Right ventricle myocardium inferior (tissue), 1 donor: ENCODE data around the gene OXNAD1. TPM values are rescaled to one million over a fixed set of nuclear protein-coding genes. Genes with fewer than 3 reads are reported as not detected.

Experiments used
- ATAC-seq: fragments of 200-7000 bp; cut with Tn5 transposase; one replicate; pipeline ENCODE4 v1.9.1; 2020; ENCODE audit warnings: mild to moderate bottlenecking, moderate library complexity
- DNase-seq: peaks from one replicate; pipeline ENCODE4 v3.0.0; 2021; ENCODE audit errors: missing footprints
- intact Hi-C: fragments of 100-400 bp; cut with DNase I; formaldehyde crosslinking; loops from one replicate; pipeline ENCODE4 v1.11.0; 2022
- total RNA-seq: library from RNA; stranded (reverse); fragmentation: NEBNext Ultra II Directional; extraction: Animal tissue kit (Norgen Biotek cat#: 25700); gene quantifications from one replicate; pipeline ENCODE4 v1.2.1, GENCODE V29; 2021
- donor health status: DM: no; HTN: yes; CAD: no; lungs with severe emphysema.

Gene OXNAD1
- total RNA-seq, 1 donor from 2014 or later, result 17.2 TPM

DNA sequence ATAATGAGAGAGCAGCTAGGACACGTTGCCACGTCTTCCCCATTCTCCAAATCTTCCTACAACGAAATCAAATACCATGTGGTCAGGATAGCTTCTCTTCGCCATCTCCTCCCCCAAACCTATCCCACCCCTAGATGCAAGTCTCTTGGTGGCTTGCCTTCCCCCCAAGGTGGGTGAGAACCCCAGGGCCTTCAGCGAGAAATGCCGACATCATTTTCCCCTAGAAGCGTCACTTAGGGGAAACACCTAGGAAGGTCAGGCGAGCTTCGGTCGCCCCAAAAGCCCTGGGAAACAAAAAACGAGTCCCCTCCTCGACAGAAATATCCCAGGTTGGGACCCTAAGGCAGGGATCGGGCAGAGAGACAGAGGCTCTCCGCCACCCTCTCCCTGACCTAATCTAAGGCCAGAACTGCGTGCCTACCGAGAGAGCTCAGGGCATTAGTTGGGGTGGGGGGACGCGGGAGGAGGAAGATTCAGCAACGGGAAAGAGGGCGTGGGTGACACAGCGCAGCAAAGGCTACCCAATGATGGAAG, 771 bp upstream of the OXNAD1 start:
- DNase-seq (no peak), ATAC-seq (no peak)
- intact Hi-C loops, result no loop called here

DNA sequence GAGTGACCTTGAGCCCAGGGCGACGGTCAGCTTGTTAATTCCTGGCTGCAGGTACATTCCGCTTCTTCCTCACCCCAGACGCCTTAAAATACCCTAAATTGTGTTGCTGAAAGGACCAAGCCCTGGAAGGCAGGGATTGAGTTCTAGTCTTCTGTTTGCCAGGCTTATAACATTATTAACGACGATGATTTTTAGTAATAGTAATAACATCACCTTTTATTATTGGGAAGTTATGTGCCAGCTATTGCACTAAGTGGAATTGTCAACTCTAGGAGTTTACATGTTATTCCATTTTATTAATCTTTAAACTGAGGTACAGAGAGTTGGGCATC, 409 bp downstream of the OXNAD1 start:
- DNase-seq (no peak), ATAC-seq (no peak)
- intact Hi-C loops, result no loop called here

DNA sequence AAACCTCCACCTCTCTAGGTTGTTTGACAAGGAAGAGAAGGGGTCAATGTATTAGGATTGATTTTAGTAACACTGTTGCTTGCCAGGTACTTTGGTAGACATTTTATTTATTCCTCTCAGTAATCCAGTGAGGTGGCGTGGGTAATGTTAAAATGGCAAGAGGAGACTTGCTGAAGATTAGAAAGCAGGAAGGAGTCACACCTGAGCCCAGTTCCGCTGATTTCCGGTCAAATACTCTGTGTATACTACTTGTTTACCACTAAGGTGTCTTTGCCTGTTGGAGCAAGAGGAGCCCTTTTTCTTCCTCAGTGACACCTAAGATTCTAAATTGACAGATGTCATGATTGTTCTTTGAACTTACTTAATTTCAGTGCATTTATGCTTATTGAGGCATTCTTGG, 1.7 kb downstream of the OXNAD1 start:
- no peak for DNase-seq
- no peak for ATAC-seq
- intact Hi-C loops, result loop anchor here (1.0 kb wide), 1 partner anchor 284 kb away; no protein-coding TSS in a partner anchor

DNA sequence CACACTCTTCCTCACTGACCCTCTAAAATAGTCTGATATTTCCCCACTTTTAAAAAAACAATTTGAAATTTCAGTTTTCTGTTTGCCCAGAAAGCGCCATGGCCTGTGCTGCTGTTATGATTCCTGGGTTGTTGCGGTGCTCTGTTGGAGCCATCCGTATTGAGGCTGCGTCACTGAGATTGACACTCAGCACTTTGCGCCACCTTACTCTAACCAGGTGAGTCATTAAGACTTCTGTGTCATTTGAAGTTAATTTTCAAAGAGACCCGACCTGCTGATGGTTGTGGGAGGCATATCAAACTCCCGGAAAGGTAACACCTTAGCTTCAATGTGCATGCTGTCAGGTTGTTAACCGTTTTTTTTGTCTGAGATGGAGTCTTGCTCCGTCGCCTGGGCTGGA, 5.8 kb downstream of the OXNAD1 start:
- no peak for DNase-seq
- no peak for ATAC-seq
- intact Hi-C loops, result no loop called here

DNA sequence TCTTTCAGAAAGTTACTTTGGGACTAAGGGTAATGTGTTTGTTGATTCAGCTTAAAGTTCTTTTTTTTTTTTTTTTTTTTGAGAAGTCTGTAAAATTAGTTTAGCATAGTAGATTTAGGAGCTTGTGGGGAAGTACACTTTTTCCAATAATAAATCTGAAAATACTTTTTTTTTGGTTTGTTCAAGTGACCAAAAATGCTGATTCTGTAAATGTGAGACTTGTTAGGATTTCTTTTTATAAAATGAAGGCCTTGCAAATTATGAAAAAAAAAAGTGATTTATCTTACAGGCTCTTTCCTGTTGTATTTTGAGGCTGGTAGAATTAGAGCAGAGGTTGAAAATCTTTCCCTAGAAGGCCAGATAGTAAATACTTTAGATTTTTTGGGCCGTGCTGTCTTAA, 7.6 kb downstream of the OXNAD1 start:
- intact Hi-C loops, result no loop called here
- DNase-seq, result no peak
- no peak for ATAC-seq

DNA sequence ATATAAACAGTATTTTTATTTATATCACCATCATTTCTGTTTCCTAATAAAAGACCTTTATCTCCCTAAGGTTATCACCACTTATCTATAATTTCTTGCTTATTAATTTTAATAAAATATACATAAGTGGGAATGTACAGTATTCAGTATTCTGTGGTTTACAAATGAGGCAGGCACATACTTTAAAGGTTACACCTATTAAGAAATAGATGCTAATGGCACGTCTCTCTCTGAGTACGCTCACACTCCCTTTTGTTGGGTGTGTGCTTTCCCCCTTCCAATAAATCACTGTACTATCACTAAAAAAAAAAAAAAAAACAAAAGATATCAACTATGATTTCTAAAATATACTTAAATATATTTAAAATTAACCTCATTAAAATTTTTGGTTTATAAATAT, 8.9 kb downstream of the OXNAD1 start:
- DNase-seq, result no peak
- ATAC-seq, result no peak
- intact Hi-C loops, result no loop called here

DNA sequence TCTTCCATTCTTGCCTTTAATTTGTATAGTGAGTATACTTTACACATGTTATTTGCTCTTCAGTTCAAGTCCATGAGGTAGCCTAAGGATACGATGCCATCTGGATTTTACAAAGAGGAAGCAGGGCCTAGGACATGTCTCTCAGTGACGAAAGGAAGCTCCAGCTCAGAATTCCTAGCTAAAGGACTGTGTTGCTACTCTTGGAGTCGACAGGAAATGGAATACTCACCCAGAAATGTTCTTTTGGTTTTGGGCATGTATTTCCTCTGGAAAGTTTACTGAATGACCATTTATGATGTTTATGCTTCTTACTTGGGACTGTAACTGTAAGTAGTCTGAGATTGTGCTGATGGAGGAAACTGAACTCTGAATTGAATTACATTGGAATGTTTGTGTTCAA, 12.5 kb downstream of the OXNAD1 start:
- intact Hi-C loops, result no loop called here
- ATAC-seq (no peak), DNase-seq (no peak)

DNA sequence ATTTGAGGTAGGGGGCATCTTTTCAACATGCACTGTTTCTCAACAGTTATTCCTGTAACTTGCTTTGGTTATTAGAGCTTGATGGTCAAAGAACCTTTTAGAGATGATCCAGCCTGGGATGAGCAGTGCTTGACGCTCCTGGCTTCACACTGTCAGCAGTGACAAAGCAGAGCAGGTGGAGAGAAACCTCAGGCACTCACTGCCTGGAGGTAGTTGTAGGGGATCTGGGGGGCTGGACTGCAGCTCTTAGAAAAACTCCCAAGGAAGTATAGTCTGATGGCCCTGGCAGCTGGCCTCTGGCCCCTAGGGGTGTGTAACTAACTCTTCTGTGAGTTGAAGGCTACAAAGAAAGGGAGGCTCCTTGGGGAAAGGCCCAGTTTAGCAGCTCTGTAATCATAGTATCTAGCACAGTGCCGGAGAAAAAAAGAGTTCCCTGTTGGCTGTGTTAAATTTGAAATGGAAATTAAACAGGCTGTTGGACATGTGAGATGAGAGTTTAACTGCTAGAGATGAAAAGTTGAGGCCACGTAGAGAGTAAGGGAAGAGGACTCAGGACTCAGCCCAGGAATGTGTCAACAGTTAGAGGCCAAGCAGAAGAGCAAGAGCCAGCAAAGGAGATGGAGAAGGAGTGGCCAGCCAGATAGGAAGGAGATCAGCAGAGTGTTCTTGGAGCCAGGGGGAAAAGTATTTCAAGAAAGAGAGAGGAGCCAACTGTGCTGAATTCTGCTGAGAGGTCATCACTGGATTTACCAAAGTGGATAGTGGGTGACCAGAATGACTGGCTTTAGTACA, 14.2 kb downstream of the OXNAD1 start:
- ATAC-seq (peak; percentile 23), DNase-seq (no peak)
- intact Hi-C loops, result no loop called here

DNA sequence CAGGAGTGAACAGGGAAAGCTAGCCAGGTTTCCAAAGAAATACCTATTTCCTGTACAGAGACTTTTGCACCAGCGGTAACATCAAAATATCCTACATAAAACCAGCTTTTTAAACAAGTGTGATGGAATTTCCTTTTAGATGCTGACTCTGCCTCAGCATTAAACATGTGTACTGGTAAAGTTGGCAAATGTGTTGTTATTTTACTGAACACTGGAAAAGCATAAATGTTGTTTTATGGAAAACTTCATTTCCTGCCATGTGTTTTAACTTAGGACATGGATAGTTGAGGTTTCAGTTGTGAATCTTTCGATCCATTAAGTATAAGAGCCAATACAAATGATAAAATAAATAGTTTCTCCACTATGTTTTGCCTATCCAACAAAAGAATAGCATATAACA, 15.7 kb downstream of the OXNAD1 start:
- no peak for DNase-seq
- intact Hi-C loops, result no loop called here
- ATAC-seq, result no peak

DNA sequence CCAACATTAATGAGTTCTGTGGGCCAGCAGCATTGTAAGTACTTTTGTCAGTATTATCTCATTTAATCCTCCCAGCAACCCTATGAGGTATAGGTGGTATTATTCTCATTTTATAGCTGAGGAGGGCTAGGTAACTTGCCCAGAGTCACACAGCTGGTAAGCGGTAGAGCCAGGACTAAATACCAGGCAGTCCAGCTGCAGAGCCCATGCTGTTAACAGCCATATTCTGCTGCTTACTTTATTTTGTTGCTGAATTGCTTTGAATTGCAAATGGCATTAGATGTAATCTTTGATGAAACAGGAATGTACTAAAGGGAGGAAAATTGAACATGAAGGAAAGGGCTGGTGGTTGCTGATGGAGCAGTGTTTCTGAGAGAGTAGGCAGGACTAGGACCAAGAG, 19.6 kb downstream of the OXNAD1 start:
- intact Hi-C loops, result no loop called here
- ATAC-seq (no peak), DNase-seq (no peak)

DNA sequence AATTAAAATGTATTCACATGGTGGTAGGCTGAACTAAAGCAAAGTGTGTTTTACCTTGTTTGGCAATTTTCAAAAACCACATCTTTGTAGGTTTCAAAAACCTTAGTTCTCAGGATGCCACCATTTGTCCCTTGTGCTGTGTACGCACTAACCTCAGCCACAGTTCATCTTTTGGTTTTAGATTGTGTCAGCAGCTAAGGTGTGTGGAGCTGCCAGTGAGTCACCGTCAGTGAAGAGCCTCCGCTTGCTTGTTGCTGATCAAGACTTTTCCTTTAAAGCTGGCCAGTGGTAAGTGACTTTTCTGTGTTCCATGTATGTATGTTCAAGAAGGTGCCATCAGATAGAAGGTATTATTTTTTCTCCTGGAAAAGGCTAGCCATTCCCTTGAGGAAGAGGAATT, 21.1 kb downstream of the OXNAD1 start:
- intact Hi-C loops, result no loop called here
- ATAC-seq (no peak), DNase-seq (no peak)

DNA sequence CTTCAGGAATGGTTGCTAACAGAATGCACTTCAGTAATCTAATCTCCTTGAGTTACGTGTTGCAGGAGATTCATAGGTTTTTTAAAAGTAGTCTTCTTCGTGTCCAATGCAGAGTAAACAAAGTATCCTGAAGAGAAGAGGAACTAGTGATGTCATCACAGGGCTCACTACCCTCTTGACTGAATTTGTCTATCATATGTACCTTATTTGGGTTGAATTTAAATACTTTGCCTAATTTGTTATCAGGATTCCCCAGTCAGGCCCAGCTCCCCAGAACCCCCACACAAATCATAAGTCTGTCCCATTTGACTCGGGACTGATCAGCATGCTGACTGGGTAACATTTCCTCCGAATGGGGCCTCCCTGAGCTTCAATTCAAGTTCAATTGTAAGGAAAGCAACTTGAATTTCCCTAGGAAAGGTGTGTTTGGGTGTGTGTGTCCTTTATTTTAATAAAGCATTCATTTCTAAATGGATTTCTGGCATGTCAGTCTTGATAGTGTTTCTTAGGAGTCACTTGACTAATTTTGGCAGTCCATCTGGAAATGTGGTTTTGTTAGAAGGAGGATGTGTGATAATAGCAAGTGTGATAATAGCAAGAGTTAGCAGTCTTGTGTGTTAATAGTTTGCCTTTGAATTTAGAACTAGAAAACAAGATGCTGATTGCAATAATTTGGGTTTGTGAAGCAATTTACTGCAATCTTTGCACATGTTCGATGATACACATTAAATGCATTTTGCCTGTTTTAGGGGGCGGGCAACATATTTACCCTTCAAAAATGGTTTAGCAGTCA, 21.9 kb downstream of the OXNAD1 start:
- ATAC-seq (no peak), DNase-seq (no peak)
- intact Hi-C loops, result no loop called here

DNA sequence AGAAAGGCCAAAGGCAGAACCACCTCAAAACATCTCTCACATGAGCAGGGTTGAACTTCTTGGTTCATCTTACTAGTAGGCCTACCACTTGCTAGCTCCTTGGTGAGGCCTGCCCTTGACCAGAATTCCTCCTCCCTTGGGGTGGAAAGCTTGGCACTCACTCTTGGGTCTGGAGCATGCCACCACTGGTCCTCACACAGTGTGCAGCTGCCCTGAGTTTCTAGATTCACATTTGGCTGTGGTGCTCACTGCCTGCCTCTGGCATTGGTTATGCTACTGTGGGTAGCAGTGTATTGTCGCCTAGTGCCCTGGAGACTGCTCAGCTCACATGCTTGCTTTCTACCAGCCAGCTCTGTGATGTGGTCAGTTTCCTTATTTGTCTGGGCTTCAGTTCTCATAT, 23.7 kb downstream of the OXNAD1 start:
- no peak for DNase-seq
- intact Hi-C loops, result no loop called here
- ATAC-seq, result peak; percentile 90

DNA sequence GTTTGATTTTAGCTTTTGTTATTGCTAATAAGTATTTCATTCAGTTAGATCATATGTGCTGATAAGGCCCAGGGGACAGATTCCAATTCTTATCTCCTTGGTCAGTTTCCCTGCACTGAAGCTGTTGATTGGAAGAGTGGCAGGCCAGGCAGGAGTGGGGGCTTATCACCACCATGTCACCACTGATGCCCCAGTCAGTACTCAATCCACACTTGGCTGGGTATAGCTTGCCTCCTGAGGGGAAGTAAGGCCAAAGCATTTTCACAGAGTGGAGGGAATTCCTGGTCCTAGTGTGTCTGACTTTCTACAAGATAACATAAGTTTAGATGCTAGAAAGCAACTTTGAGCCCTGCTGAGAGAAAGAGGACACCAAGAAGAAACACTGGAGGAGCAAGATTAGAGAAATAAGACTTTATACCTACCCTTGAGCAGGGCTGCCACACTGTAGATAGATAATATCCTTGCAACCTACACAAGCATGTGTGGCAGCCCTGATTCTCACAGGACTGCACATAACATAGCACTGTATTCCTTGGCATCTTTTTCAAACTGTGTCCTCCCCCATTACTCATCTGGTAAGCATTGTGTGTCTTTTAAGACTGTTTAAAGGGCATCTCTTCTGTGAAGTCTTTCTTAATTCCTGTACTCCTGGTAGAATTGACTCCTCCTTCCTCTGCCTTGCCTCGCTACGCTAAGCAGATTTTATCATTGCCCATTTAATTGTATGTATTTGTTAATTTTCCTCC, 24.3 kb downstream of the OXNAD1 start:
- ATAC-seq (peak; percentile 51), DNase-seq (no peak)
- intact Hi-C loops, result no loop called here

DNA sequence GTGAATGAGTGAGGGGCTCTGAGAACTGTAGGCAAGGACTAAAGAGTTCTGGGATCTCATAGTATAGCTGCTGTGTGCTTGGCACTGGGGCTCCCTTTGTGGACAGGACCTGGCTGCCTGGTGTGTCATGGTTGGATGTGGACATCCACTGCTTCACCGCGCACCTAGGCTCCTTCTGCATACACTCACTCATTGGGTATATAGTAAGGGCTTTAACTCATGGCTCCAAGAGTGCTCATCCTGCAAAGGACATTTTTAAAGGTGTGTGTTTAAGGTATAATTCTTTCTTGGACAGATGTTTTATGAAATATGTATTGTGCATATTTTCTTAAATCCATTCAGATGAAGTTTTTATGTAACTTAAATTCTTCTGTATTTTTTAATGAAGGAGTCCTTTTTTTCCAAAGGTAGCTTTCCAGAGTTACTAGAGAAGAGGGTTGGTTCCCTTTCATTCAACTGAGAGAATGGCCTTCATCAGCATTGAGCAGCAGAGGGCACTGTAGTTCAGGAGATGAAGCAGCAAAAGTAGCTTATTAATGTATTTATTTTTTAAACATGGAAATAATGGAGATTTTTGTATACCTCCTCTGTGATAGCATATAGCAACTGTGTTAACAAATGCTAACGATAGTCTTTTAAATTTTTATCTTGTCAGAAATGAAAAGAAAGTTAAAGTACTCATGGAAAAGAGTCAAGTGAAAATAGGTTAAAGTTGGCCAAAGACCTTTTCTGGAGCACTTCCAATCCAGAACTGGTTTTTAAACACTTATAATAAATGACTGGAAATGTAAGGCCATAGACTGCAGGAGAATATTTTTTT, 25.2 kb downstream of the OXNAD1 start:
- ATAC-seq (no peak), DNase-seq (no peak)
- intact Hi-C loops, result loop anchor here (1.0 kb wide), 2 partner anchors 222 to 260 kb away; no protein-coding TSS in a partner anchor

DNA sequence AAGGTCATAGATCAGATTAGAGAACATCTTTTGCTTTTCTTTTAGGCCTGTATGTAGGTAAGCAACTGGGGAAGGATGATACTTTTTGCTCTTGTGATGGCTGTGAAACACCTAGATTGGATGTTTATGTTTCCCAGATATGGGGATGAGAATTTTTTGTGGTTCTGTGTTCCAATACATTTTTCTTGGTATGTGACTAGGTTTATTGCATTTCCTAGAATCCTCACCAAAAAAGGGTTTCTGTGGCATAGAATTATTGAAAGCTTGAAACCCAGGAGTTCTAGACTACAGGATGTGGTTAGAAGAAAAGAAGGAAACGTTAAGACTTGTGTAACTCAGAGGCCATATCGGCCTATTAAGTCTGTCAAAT, 25.8 kb downstream of the OXNAD1 start:
- DNase-seq (no peak), ATAC-seq (no peak)
- intact Hi-C loops, result loop anchor here (1.0 kb wide), 2 partner anchors 221 to 259 kb away; no protein-coding TSS in a partner anchor

DNA sequence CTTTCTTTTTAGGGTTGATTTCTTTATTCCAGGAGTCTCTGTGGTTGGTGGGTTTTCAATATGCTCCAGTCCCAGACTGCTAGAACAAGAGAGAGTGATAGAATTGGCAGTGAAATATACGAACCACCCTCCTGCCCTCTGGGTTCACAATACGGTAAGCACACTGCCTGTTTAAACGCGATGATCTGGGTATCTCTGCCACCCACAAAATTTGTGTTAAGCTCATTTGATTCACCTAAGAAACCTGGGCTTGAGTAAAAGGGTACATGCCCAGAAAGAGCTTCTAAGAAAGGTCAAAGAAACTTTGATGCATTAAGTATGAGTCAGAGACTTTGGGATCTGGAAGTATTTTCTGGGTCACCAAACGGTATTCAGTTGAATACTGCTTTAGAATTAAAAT, 29.8 kb downstream of the OXNAD1 start:
- ATAC-seq, result no peak
- DNase-seq, result no peak
- intact Hi-C loops, result no loop called here

DNA sequence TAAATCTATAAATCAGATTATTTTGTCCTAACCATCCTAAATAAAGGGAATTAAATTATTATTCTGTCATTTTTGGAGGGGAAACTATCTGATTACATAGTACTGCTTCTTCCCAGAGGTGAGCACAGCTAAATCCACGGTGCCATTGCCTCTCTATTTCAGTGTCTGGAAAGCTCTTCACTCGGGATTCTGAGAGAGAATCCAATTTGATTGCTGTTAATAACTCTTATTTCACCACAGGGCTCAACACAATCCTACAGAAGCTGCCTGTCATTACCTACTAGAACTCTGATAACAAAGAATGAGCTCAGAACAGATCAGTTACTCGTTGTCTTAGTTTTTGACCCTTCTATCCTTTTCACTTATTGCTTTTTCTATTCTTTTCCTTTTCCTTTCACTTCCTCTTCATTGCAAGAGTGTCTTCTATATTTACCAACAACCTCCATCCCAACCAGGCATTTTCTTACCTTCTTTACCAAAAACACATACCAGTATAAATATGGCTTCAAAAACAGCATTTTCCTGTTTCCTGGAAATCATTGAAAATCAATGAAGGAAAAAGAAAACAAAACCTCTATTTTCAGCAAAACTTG, 30.4 kb downstream of the OXNAD1 start:
- intact Hi-C loops, result no loop called here
- ATAC-seq, result no peak

More for the DNA sequence above, 30.4 kb downstream of the OXNAD1 start:
- DNase-seq, result no peak
